HG03064 (cell line): ENCODE measurements around the gene NEDD4L.
"Not testable (repeated sequence)": the region's sequence is repeated elsewhere in the genome, so short reads cannot be mapped to it uniquely, and the experiment has no call there.

Experiments
- ATAC-seq: cut with Tn5 transposase; IDR thresholded peaks from one replicate; pipeline ENCODE4 v1.9.1; 2021; ENCODE audit warnings: low read depth; ENCODE audit not compliant: unreplicated experiment

NEDD4L gene

DNA sequence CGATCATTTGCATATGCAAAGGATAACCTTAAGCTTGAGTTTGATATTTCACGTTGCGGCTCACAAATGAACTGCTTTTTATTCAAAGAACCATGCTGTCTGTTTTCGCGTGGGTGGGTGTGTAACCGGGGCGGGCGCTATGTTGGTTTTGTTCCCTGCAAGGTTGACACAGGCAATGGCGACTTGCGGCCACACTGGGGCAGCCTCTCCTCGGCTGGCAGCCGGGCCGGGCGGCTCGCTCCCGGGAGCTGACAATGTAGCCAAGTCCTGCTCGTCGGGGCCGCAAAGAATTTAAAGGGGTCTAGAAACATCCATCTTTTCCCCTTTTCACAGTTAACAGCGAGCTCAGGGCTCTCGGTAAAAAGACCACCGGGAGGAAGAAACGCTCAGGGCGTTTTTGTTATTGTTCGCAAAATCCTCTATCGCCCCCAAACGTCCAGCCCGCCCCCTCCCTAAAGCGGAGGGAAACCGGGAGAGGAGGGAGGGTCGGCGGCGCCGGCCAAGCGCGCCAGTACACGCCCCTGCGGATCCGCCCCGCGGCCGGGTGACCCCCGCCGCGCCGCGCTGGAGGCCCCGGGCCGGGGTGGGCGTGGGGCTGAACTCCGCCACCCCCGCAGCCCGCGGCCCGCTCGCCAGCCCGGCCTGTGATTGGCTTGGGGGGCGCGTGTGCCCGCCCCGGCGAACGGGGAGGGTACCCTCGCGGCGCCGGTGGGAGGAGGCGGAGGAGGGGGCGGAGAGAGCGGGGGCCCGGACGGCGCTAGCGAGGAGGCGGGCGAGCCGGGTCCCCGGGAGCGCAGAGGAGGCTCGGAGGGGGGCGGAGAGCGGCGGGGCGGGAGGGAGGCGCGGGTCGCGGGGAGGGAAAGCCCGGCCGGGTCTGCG, at the start of gene NEDD4L:
TSS of gene NEDD4L (plus strand) at position 736 of the 879 bp plus-strand sequence. CDS start 435 bp downstream, outside the sequence.
- peak; percentile 74 for ATAC-seq

DNA sequence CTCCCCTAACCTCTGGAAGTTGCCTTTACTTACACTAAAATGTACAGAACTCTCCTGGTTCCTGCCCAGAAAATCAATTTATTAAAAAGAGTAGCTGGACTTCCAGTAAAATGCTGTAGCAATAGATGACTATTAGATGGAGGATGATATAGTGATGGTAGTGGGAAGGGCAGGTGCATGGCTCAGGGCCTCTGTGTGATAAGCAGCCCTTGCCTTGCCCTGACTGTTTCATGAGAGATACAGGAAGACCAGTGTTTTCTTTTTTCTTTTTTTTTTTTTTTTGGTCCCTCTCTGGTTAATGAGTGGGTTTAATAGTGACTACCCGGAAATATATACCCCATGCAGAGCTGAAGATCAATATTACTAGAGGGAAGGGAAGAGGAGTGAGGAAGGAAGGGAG, 48.7 kb upstream of the NEDD4L start:
- no peak for ATAC-seq

DNA sequence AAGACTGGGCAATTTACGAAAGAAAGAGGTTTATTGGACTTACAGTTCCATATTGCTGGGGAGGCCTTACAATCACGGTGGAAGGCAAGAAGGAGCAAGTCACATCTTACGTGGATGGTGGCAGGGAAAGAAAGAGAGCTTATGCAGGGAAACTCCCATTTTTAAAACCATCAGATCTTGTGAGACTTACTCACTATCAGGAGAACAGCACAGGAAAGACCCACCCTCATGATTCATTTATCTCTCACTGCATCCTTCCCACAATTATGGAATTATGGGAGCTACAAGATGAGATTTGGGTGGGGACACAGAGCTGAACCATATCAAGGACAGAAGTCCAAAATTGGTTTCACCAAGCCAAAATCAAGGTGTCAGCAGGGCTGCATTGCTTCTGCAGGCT, 47.1 kb upstream of the NEDD4L start:
- ATAC-seq = not testable (repeated sequence)

DNA sequence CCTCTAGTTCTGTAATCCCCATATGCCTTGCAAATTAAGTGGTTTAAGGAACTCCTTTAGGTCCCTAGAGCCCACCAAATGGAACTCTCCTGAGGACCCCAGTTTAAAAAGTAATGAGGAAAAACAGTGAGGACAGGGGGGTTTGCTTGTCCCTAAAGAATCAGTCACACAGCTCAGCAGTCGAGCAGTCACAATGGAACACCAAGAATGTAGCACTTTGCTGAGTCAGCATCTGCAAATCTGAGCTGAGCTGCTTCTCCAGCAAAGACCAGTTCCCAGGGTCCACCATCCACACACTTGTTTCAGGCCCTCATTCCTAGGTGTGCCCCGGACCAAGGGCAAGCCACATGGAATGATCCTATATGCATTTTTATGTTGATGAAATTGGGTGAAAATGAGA, 46.2 kb upstream of the NEDD4L start:
- no peak for ATAC-seq

DNA sequence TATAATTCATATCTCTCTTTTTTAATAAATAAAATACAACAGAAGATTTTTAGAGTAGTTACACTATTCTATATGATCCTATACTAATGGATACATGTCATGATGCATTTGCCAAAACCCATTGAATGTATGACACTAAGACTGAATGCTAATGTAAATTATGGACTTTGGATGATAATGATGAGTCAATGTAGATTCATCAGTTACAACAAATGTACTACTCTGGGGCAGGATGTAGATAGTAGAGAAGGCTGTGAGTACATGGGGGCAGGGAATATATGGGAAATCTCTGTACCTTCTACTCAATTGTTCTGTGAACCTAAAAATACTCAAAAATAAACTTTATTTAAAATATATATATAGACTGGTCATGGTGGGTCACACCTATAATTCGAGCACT, 45.6 kb upstream of the NEDD4L start:
- no peak for ATAC-seq

DNA sequence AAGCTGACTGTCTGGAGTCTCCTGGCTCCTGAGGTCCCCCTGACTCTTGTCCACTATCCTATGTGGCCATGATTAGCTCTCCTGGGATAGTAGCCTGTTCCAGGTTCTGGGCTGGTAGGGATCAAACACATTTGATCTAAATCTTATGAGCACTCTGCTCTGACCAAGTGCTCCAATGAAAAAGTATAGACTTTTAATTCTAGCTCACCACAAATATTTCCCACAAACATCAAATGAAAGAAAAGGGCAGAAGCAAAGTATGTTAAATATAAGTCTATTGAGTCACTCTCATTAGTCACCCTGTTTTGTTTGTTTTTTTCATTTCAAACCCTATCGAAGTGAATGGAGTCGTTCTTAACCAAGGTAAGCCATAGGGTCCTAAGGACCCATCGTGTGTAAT, 39.7 kb upstream of the NEDD4L start:
- no peak for ATAC-seq

DNA sequence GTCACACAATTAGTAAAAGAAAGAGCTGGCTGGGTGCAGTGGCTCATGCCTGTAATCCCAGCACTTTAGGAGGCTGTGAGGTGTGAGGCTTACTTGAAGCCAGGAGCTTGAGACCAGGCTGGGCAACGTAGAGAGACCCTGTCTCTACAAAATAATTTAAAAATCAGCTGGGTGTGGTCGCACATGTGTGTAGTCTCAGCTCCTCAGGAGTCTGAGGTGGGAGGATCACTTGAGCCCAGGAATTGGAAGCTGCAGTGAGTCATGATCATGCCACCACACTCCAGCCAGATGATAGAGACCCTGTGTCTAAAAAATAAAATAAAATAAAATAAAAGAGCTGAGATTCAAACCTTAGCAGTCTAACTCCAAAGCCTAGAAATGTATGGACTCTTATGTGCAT, 39.0 kb upstream of the NEDD4L start:
- ATAC-seq = no peak

DNA sequence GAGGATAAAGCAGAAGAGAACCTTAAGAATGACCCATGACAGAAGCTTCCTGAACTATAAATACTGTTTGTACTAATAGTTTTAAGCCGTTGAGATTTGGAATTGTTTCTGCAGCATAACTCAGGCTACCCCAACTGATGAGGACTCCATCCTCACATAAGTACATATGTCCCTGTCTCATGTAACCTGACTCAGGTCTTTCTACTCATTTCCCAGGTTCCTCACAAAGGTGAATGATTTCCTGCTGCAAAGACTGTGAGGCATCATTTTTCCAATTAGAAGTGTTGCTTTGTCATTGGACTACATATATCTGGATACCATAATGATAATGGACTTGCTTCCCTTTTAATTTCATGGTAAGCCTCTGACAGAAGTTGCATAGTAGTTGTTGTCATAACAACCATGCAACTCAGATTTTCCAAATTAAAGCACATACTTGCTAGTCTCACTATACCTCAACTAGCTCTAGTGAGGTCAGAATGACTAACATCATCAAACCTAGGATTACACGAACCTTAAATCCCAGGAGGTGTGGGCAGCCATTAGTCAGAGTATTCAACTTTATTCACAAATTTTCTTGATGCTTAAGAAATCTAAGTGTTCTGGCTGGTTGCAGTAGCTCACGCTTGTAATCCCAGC, 38.0 kb upstream of the NEDD4L start:
- no peak for ATAC-seq

DNA sequence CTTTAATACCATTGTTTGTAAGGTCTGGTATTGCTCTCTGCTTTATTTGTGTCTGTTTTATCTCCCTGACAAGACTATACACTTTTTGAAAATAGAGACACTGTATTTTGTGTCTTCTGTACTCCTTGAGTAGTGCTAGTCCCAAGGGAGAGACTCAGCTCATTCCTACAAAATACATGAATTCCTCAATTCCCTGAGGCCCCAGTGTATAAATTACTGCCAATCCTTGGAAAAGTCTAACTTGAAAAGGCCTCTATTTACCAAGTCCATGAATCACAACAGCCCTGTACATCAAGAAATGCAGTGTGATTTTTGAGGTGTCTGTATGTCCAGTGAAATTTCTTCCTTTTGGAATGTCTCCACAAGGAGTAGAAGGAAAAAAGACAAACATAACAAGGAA, 34.9 kb upstream of the NEDD4L start:
- ATAC-seq = no peak

DNA sequence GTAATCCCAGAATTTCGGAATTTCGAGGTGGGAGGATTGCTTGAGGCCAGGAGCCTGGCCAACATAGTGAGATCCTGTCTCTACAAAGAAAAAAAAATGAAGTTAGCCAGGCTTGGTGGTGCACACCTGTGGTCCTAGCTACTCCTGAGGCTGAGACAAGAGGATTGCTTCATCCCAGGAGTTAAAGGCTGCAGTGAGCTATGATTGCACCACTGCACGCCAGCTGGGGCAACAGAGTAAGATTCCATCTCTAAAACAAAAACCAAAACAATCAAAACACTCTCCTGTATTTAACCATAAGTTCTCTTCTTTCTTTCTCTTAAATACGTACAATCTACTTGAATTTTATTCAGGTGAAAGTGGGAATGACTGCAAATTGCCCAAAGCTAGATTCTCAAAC, 33.8 kb upstream of the NEDD4L start:
- no peak for ATAC-seq

DNA sequence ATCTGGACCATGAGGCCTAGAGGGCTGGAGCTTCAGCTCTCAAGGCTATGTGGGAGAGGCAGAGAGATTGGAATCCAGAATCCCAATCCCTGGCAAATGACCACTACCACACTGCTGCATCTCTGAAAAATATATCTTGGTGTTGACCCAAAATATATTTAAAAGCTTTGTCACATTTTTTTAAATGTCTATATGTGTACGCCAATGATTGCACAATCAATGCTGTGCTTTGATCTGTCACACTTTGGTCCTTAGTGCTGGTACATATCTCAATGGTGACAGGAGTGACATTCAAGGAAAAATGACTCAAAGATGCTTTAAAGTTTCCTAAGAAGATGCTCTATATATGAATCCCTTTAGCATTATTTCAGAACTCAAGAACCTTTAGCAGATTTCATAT, 31.7 kb upstream of the NEDD4L start:
- no peak for ATAC-seq

DNA sequence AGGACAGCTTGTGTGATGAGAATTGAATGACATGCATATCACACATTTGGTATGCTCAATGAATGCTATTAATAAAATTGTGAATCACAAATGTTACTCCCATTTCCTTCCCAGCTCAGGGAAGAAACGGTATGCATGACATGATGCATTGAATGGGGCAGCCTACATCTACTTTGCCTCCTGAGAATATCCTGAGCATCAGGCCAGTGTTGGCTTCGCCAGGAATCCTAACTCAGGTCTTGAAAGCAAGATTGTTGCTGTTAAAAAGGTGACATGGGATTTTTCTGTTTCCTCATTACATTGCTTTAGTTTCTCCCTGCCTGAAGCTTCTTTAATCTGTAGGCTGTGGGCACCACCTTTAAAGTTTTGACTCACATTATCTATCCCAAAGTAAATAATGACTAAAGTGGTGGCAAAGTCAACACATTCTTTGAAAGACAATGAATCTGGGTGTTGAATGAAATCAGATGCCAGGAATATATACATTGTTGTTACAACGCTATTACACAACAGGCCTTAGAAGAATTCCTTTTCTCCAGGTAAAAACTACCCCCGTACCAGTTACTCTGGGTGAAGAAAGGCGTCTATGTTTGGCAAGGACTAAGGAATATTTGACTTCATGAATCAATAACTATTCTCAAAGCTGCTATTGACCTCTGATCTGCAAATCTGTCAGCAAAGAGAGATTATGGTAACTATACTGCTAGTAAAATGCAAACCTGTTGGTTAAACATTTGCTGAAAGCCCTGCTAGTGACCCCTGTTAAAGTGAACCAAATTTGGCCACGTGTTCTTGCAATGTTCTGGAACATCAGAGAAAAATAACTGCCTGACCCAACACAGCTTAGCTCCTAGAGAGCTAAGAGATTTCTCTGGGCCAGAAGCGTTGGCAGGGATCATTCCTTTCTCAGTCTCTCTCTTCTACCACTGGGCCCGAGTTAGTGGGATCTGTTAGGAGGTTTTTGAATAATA, 30.5 kb upstream of the NEDD4L start:
- ATAC-seq = no peak

DNA sequence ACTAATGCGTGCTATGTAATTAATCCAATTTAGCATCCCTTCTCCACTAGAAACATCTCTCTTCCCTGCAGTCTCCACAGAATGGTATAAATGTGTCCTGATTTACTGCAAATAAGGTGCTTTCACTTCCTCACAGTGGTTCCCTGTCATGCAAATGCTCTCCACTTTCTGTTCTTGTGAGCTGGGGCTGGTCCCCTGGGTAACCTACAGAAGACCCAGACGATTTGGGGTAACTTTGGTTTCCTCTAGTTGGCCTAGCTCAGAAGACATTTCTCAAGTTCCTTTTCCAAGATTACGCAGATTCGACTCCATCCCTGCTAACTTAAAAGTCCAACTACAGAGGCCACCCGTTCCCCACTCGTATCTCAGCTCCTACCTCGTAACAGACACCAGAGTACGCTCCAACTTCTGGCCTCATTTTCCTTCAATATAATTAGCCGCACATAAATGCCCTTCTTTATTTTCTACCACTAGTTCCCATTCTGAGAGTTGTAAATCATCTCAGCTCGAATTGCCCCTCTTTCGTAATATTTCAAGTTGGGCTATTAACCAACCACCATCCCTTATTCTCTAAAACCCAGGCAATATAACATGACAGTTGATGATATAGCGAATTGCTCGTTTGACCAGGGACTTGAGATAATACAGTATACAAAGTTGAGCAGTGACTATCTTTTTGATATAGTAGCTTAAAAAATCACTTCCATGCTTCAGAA, 28.8 kb upstream of the NEDD4L start:
- ATAC-seq = peak; percentile 99

DNA sequence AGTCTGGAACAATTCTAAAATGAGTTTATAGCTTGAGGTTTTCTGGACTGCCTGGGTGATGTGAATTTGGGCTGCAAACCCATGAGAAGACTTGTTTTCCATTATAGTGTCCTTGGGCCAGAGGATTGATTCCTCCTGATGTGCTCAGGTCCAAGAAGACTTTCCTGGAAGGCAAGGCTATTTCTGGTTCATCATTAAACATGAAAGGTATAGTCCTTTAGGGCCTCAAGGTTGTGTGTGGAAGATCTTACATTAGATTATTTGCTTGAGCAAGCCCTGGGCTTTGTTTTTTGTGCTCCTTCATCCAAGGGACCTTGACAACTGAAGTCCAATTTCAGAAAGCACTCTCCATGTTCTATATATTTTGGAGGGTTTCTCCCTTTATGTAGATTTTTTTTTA, 26.8 kb upstream of the NEDD4L start:
- no peak for ATAC-seq

DNA sequence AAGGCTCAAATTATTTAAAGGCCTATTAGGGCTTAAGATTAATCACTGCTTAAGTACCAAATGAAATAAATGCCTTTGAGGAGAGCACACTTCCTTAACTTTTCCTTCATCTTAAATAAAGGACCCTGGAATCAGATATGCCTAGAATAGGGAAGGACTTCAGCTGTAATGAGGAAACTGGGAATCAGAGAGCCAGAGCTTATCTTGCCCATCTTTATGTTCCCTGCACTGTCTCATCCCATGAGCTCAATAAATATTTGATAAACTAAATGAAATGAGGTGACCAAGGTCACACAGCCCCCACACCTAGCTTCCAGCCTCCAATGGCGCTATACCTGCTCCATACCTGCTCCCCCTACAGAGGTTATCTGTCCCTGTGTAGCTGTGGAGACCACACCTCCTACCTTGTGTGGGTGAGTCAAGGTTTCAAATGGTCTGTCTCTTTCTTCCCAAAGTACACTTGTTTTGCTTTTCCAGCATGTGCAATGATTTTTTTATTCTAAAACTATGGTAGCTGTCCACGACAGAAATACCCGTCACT, 23.4 kb upstream of the NEDD4L start:
- no peak for ATAC-seq

DNA sequence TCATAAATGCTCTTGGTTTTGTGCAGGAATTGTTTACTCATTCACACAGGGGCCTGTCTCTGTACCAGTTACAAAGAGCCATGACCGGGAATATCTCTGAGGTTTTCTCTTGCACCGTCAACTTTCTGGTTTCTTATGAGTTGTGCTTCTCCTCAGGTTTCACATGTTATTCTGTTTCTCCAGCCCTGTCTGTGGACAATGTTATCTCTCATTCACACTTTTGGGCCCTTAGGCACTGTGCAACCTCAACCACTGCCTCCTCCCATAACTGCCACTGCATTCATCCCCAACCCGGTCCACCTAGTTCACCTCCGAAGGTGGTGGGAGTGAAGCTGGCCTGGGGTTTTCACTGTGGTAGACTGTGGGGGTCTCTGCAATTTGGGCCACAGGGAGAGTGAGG, 22.5 kb upstream of the NEDD4L start:
- no peak for ATAC-seq

DNA sequence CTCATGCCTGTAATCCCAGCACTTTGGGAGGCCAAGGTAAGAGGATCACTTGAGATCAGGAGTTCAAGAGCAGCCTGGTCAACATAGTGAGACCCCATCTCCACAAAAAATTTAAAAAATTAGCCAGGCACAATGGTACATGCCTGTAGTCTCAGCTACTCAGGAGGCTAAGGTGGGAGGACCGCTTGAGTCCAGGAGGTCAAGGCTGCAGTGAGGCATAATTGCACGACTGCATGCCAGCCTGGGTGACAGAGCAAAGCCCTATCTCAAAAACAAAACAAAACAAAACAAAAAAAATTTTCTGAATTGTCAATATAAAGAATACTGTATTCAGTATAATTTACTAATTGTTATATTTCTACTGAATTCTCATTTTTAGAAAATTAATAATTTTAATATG, 20.9 kb upstream of the NEDD4L start:
- no peak for ATAC-seq

DNA sequence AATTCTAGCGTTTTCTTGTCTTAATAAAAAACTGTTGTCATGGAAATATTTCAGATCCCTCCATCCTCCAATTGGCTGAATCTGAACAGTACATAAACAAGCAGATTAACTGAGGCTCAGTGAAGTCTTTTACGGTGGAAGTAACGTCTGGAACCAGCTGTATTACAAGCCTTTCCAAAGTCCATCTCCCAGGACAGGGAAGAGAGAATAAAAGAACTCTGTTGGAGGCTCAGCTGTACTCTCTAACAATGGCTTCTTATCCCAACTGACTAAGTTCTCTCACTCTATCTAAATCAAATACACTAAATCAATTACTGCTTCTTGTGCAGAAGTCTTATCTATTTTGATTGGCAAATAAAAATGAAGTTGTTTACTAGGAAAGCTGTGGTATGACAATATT, 19.9 kb upstream of the NEDD4L start:
- ATAC-seq = no peak

DNA sequence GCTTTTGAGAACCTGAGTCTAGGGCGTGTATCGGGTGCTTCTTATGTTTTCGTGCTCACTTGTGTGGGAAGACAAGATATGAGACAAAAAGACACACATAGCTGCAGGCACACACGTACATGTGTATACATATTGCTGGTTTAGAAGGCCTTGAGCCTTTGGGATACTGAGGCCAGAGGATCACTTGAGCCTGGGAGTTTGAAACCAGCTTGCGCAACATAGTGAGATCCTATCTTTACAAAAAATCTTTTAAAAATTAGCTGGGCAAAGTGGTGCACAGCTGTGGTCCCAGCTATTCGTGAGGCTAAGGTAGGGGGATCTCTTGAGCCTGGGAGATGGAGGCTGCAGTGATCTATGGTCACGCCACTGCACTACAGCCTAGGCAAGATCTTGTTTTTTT, 18.8 kb upstream of the NEDD4L start:
- no peak for ATAC-seq

DNA sequence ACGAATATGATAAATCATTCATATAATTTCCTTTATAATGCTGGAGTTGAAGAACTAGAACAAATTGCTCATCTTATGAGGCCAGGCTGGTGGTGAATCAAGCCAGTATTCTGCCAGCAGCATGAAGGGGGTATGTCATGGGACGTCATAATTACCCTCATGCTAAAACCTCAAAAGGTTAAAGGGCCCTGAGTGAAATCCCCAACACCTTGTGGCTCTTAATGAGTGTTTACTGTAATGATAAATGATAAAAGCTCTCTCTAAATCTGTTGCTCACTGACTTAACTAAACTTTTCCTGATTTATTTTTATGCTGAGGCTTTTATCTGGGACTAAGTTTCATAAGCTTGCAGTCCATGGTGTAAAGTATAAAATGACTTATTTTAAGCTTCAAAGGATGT, 18.3 kb upstream of the NEDD4L start:
- no peak for ATAC-seq
